8988T (cell line): ENCODE data around the gene DDX56.
A peak's percentile ranks its signal among the peaks of the same experiment; 100 is the strongest.
"Not testable (repeated sequence)": the region's sequence is repeated elsewhere in the genome, so short reads cannot be mapped to it uniquely, and the experiment has no call there.

ENCODE experiments used
- DNase-seq: peaks from one replicate; pipeline ENCODE4 v3.0.0; 2011

DDX56 gene, protein sequence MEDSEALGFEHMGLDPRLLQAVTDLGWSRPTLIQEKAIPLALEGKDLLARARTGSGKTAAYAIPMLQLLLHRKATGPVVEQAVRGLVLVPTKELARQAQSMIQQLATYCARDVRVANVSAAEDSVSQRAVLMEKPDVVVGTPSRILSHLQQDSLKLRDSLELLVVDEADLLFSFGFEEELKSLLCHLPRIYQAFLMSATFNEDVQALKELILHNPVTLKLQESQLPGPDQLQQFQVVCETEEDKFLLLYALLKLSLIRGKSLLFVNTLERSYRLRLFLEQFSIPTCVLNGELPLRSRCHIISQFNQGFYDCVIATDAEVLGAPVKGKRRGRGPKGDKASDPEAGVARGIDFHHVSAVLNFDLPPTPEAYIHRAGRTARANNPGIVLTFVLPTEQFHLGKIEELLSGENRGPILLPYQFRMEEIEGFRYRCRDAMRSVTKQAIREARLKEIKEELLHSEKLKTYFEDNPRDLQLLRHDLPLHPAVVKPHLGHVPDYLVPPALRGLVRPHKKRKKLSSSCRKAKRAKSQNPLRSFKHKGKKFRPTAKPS

DNA sequence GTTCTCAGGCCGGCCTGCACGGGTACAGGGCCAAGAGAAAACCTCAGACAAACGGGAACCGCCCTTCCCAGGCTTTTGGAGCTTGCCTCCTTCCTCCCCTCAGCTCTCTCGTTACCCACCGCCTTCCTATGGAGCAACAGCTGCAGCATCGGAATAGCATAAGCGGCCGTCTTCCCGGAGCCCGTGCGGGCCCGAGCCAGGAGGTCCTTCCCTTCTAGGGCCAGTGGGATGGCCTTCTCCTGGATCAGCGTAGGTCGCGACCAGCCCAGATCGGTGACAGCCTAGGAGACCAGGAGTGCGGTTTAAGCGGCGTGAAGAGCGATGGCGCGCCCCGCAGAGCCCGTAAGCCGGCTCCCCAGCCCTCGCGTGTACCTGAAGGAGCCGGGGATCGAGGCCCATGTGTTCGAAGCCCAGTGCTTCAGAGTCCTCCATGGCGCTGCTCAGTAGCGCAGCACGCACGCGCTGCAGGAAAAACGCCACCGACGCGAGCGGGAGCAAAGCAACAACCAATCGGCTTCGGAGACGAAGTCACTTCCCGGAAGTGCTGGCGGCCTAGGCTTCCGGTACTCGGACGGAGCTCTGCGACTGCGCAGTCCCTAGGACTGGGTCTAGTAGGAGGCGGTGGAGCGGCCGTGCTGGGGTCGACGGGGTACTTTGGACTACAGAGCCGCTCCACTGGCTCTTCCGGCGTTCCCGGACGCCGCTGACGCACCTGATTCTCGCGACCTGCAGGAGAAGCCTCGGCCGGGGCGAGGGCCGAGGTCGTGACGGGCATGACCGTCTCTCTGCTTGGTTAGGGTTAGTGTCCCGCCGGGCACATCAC is at the start of gene DDX56:
Gene DDX56 (minus strand): TSS at position 445 of the 823 bp plus-strand sequence. CDS start 13 bp downstream, at position 432.
- peak; percentile 80 for DNase-seq

DNA sequence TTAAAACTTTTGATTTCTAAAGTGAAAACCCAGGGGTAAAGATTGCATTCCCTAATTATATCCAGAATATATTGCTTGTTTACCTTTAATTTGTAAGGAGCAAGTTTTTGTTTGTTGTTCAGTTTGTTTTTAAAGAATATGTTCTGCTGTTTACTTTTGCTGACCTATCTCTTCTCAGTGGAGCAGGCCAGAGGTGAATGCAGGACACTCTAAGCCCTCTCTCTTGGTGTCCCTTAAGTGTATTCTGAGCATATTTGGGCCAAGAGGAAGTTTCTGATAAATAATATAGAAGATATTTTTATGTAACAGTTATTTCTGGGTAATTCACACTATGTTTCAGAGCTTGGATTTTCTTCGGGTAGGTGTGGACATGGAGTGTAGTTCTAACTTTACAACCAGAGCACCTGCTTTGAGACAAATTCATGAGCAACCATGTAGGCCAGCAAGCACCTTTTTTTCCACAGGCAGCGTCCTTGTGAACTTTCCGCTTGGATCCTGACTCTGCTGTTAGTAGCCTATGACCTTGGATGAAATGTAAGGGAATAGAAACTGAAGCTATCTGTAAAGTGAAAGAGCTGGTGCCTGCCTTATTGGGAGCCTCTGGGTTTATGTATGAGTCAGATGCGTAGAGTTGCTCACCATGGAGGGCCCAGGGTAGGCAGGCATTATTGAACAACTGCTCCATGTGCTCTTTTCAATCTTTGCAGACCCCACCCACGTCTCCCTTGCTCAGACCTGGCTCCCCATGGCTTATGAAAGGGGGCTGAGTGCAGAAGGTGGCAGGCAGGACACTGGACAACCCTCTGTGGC is 48.8 kb upstream of the DDX56 start:
- no peak for DNase-seq

DNA sequence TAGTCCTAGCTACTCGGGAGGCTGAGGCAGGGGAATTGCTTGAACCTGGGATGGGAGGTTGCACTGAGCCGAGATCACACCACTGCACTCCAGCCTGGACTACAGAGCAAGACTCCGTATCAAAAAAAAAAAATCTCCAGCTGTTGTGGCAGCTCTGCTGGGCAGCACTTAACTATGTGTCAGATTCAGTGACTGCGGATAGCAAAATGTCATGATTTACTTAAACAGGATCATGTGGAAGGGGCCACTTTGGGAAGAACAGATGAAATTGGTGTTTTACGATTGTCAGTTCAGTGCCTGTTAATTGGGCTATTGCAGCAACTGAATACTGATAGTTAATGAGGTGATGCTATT is 48.0 kb upstream of the DDX56 start:
- DNase-seq, result no peak

DNA sequence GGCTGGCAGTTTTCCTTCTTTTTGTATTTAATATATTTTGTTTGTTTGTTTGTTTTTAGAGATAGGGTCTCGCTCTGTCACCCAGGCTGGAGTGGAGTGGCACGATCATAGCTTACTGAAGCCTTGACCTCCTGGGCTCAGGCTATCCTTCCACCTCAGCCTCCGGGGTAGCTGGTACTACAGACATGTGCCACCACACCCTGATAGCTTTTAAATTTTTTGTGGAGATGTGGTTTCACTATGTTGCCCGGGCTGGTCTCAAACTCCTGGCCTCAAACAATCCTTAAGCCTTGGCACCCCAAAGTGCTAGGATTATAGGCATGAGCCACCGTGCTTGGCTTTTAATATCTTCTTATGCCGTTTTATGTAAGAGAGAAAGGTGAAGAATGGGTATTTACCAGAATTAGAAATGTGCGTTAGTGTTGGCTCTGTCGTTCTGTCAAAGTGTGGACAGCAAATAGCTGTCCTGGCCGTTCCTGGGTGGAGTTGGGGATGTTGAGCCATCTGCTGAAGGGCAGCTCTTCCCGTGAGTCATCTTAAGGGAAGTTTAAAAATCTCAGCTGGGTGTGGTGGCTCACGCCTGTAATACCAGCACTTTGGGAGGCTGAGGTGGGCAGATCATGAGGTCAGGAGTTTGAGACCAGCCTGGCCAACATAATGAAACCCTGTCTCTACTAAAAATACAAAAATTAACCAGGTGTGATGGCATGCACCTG is 47.5 kb upstream of the DDX56 start:
- peak; percentile 26 for DNase-seq

DNA sequence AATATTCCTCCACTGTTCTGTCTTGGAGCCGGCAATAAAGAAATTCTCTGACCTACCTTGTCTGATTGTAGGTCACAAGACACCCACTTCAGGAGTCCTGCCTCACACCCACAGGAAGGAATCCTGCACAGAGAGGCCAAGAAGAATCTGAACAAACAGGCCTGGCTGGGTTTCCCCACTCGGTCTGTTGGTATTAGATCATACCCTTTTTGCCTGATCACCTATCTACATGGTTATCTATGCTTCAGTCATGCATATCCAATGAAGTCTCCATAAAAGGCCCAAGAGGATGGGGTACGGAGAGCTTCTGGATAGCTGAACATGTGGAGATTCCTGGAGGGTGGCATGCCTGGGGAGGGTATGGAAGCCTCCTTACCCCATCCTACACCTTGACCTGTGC is 45.0 kb upstream of the DDX56 start:
- DNase-seq, result no peak

DNA sequence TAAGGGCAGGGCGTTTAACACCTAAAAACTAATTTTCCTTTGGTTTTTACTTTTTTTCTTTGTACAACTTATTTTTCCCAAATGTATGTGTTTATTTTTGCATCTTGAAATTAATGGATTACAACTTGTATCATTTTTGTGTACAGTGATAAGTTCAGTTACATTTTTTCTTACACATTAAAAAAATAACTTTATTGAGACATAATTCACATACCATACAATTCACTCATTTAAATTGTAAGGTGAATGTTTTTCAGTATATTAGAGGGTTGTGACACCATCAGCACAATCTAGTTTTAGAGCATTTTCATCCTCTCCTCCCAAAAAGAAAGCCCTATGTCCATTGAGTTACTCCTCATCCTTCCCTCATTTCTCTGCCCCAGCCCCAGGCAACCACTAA is 44.3 kb upstream of the DDX56 start:
- DNase-seq, result no peak

DNA sequence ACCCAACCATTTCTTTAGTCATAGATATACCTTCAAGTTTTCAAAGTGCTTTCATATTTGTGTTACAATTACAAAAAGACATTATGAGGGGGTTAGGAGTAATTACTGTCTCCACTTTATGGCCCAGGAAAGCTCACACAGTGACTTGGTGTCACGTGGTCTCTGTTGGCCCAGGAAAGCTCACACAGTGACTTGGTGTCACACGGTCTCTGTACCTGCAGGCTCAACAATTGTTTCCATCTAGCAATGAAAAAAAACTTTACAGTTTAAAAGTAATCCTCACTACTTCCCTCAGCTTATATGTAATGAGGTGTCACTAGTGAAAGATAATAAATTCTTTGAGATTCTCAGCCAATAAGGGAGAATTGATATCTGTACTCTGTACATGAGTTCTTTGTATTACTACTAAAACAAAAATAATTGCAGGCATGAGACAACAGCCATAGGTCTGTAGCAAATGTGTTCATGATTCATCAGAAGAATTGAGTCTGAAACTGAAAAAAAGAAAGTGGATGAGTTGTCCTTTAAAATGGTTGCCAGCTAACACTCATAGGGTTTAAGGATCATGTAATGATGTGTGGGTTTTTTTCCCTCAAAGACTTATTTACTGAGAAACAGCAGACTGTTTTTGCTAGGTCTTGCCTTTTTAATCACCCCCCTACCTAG is 43.6 kb upstream of the DDX56 start:
- no peak for DNase-seq

DNA sequence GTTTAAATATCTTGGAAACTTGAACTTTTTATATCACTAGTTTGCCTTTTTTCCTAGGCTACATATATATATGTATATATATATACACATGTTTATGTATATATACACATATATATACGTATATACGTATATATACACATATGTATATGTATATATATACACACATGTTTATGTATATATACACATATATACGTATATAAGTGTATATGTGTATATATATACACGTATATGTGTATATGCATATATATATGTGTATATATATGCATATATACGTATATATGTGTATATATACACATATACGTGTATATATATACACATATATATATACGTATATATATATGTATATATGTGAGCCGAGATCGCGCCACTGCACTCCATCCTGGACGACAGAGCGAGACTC is 42.8 kb upstream of the DDX56 start:
- DNase-seq, result no peak

DNA sequence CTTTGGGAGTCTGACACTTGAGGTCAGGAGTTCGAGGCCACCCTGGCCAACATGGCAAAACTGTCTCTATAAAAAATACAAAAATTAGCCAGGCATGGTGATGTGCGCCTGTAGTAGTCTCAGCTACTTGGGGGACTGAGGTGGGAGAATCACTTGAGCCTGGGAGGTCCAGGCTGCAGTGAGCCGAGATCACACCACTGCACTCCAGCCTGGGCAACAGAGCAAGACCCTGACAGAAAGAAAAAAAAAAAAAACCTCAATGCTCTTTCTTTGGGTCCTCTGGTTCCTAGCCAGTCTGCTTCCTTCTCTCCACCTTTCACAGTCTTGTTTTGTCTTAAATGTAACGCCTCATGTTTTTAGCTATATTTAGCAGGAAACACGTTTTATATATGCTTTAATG is 42.1 kb upstream of the DDX56 start:
- no peak for DNase-seq

DNA sequence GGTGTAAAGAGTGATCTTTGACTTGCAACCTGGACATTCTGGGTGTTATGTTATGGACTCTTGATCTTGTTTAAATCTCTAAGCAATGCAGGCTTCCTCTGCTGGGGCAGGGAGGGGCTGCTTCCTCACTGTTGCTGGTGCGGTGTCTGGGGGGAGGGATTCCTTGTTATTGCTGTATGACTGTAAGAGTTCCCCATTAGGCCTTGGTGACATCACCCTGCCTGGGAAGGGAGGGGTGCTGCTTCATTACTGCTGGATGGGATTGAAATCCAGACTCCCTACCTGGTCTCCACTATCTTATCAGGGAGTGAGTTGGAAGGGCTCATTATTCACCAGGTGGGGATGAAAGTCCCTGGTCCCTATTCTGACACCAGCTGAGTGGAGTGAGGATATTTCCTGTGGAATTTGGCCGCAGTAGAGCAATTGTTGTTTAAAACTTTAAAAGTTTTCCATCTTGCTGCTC is 41.5 kb upstream of the DDX56 start:
- no peak for DNase-seq

DNA sequence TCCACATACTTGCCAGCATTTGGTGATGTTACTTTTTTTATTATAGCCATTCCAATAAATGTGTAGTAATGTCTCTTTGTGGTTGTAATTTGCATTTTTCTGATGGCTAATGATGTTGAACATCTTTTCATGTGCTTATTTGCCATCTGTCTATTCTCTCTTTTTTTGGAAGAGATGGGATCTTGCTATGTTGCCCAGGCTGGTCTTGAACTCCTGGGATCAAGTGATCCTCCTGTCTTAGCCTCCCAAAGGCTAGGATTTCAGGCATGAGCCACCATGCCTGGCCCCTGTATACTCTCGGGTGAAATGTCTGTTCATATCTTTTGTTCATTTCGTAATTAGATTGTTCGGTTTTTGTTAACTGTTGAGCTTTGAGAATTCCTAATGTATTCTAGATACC is 36.1 kb upstream of the DDX56 start:
- DNase-seq, result no peak

DNA sequence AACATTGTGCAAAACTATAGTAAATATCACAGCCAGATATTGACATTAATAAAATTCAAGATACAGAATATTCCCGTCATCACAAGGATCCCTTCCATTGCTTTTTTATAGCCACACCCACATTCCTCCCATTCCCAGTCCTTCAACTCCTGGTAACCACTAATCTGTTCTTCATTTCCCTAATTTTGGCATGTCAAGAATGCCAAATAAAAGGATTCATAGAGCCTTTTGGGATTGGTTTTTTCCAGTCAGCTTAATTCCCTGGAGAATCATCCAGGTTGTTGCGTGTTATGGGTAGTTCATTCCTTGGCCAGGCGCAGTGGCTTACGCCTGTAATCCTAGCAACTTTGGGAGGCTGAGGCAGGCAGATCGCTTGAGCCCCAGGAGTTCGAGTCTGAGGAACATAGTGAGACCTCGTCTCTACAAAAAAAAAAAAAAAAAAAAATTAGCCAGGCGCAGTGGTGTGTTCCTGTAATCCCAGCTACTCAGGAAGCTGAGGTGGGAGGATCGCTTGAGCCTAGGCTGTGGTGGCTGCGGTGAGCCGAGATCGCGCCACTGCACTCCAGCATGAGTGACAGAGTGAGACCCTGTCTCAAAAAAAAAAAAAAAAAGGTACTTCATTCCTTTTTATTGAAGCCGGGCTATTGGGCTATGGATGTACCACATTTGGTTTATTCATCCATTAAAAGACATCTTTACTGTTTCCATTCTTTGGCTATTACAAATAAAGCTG is 35.4 kb upstream of the DDX56 start:
- DNase-seq, result no peak

DNA sequence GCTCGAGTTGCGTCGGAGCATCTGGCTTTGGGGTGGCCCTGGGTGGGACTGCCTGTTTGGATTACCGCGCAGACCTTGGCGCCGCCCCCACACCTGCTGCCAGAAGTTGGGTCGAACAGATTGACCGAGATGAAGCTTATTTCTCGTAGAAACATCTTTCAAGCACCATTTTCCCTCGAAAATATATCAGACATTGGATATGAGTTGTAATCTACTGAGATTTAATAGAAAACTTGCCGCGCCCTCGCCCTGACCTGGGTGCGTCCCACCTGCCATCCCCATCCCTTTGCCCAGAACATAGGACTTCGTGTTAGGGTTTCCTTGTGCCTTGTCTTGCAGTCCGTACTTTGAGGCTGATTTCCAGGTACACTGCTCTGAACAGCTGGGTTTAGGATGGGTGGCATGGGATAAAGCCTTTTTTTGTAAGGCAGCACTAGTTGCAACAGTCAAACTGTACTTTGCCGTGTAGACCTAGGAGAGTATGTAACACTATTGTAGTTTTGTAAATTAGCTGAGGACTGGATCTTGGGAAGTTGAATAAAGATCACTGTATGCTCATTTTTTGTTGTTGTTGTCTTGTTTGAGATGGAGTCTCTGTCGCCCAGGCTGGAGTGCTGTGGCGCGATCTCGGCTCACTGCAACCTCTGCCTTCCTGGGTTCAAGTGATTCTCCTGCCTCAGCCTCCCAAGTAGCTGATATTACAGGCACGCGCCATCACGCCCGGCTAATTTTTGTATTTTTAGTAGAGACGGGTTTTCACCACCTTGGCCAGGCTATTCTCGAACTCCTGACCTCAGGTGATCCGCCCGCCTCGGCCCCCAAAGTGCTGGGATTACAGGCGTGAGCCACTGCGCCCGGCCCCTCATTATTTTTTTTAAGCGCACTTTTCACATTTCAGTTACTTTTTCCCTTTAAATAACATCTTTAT is 33.7 kb upstream of the DDX56 start:
- DNase-seq, result no peak

DNA sequence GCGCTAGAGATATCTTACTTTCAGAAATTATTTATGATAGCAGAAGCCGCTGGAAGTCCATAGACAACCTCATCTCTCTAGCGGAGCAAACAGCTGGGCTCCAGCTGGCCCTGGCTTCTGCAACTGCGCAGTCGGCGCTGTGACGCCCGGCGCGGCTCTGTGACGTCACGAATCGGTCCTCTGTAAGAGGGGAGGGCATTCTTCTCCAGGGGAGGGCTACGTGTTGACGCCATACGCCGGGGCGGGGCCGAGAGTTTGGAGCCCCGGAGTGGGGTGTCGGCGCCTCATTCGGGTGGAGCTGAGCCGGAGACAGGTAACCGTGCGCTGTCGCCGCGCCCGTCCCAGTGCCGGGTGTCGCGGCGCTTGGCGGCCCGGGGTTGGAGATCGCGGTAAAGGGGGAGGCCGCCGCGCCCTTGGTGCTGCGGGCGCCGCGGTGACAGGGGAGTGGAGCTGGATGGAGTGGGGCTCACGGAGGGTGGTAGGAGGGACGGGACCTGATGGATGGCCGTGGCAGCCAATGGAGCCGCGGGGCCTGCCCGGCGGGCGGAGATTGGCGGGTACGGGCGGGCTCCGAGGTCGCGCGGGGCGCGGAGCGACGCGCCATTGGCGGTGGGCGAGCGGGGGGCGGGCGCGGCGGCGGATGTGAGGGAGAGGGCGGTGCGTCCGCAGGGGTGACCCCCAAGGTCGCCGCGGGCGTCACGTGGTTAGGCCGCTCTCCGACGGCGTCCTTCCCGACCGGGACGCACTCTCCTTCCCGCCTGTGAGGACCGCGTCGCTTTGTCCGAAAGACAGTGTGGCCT is 32.8 kb upstream of the DDX56 start, which contains the start of gene OGDH:
Gene OGDH (plus strand): TSS at position 287 of the 800 bp plus-strand sequence. CDS start 17,717 bp downstream, outside the sequence.
- peak; percentile 87 for DNase-seq

DNA sequence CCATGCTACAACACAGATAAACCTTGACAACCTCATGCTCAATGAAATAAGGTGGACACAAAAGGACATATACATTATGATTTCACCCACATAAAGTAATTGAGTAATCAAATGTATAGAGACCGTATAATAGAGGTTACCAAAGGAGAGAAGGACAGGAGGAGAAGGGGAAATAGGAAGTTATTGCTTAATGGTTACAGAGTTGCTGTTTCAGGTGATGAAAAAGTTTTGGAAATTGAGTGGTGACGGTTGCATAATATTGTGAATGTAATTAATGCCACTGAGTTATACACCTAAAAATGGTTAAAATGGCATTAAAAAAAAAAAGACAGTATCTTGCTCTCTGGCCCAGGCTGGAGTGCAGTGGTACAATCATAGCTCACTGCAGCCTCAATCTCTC is 31.2 kb upstream of the DDX56 start:
- no peak for DNase-seq

DNA sequence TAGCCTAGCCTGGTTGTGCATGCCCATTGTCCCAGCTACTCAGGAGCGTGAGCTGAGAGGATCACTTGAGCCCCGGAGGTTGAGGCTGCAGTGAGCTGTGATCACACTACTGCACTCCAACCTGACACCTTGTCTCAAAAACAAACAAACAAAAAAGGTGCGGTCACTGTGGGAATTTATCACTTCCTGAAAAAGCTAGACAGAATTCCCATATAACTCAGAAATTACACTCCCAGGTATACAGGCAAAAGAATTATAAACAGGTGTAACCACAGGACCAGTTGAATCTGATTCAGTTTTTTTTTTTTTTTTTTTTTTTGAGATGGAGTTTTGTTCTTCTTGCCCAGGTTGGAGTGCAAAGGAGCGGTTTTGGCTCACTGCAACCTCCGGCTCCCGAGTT is 29.5 kb upstream of the DDX56 start:
- no peak for DNase-seq

DNA sequence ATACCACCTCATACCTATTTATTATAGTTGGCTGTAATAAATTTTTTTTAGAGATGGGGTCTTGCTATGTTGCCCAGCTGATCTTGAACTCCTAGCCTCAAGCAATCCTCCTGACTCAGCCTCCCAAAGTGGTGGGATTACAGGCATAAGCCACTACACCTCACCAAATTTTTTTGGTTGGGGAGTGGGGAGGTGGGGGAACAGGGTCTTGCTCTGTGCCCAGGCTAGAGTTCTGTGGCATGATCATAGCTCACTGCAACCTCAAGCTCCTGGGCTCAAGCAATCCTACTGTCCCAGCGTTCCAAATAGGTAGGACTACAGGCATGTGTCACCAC is 28.8 kb upstream of the DDX56 start:
- no peak for DNase-seq

DNA sequence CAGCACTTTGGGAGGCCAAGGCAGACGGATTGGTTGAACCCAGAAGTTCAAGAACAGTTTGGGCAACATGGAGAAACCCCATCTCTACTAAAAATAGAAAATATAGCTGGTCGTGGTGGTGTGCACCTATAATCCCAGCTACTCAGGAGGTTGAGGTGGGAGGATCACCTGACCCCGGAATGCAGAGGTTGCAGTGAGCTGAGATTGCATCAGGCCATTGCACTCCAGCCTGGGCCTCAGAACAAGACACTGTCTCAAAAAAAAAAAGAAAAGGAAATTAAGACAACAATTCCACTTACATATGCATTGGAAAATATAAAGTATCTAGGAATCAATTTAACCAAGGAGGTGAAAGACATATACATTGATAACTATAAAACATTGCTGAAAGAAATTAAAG is 25.5 kb upstream of the DDX56 start:
- no peak for DNase-seq

DNA sequence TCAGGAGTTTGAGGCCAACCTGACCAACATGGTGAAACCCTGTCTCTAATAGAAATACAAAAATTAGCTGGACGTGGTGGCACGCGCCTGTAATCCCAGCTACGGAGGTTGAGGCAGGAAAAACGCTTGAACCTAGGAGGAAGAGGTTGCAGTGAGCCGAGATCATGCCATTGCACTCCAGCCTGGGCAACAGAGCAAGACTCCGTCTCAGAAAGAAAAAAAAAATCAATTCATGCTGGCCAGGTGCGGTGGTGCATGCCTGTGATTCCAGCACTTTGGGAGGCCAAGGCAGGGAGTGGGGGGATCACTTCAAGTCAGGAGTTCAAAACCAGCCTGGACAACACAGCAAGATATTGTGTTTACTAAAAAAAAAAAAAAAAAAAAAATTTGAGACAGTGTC is 23.5 kb upstream of the DDX56 start:
- not testable (repeated sequence) for DNase-seq
